GM18861 (cell line): ENCODE data around the gene ISG15.
"Not testable (repeated sequence)": the region's sequence is repeated elsewhere in the genome, so short reads cannot be mapped to it uniquely, and the experiment has no call there.

Experiments
- ATAC-seq: cut with Tn5 transposase; IDR thresholded peaks from one replicate; pipeline ENCODE4 v1.9.1; 2021; ENCODE audit not compliant: unreplicated experiment

Gene ISG15

GRCh38 chr1:1044455-1045078 is 31.3 kb downstream of the ISG15 start:
- ATAC-seq: no peak

- ATAC-seq: no peak
Measured at GRCh38 chr1:1045129-1045528, 31.8 kb downstream of the ISG15 start.

GRCh38 chr1:1046243-1046642 is 32.9 kb downstream of the ISG15 start:
- no peak for ATAC-seq

- no peak for ATAC-seq
Measured at GRCh38 chr1:1046767-1047166, 33.5 kb downstream of the ISG15 start.

GRCh38 chr1:1047407-1047806 is 34.1 kb downstream of the ISG15 start:
- ATAC-seq: no peak

GRCh38 chr1:1047963-1048362 is 34.7 kb downstream of the ISG15 start:
- ATAC-seq: no peak

- ATAC-seq: no peak
Measured at GRCh38 chr1:1048765-1049164, 35.5 kb downstream of the ISG15 start.

- no peak for ATAC-seq
Measured at GRCh38 chr1:1049318-1050165, 36.2 kb downstream of the ISG15 start.

GRCh38 chr1:1050577-1051052 is 37.3 kb downstream of the ISG15 start:
- ATAC-seq: no peak

- no peak for ATAC-seq
Measured at GRCh38 chr1:1051127-1051810, 38.0 kb downstream of the ISG15 start.

- ATAC-seq: no peak
Measured at GRCh38 chr1:1052003-1052840, 38.9 kb downstream of the ISG15 start.

GRCh38 chr1:1053022-1053421 is 39.7 kb downstream of the ISG15 start:
- no peak for ATAC-seq

- ATAC-seq: no peak
Measured at GRCh38 chr1:1053682-1054081, 40.4 kb downstream of the ISG15 start.

GRCh38 chr1:1054099-1054700 is 40.9 kb downstream of the ISG15 start:
- ATAC-seq: no peak

- no peak for ATAC-seq
Measured at GRCh38 chr1:1054971-1055370, 41.7 kb downstream of the ISG15 start.

GRCh38 chr1:1055841-1056736 is 42.8 kb downstream of the ISG15 start:
- ATAC-seq: no peak

- not testable (repeated sequence) for ATAC-seq
Measured at GRCh38 chr1:1057769-1058087, 44.4 kb downstream of the ISG15 start.

GRCh38 chr1:1058088-1058905 is 45.0 kb downstream of the ISG15 start:
- ATAC-seq: no peak
